ENCODE measurements around the gene ACLY. TPM values are rescaled to one million over a fixed set of nuclear protein-coding genes. Genes with fewer than 3 reads are reported as not detected.

Gene ACLY
- total RNA-seq, 1 experiment from 2014 or later = 350 TPM

- ChIA-PET CTCF (interaction anchor here (1.0 to 1.8 kb wide), 3 partner anchors 8 to 18 kb away, joined by 3 to 8 read pairs (median 7); partner anchors contain the start of gene ODAD4), POLR2A (interaction anchor here (0.5 kb wide), 1 partner anchor 158 kb away, joined by 3 read pairs; no protein-coding TSS in a partner anchor)
- ATAC-seq (no peak), DNase-seq (ENCODE audit: low spot score) (no peak)
- no peaks in the 10 kb centered on the region for H3K9me3 Mint-ChIP-seq
- no peaks in the 10 kb centered on the region for H3K4me1 Mint-ChIP-seq
- H3K27me3 Mint-ChIP-seq (ENCODE audit: low read depth) = no peaks in the 10 kb centered on the region
- H3K4me3 Mint-ChIP-seq = no peak overlapping the region
- no peak overlapping the region for H3K27ac Mint-ChIP-seq
- TF ChIP-seq ZNF532 (CRISPR knock-in tag; IDR thresholded peaks at IDR 0.05; ENCODE audit: borderline replicate concordance) = no peak
- TF ChIP-seq NFYB (CRISPR knock-in tag; conservative IDR thresholded peaks at IDR 0.05; ENCODE audit: low read depth) = no peak
- no peak for TF ChIP-seq GTF2I (CRISPR knock-in tag; conservative IDR thresholded peaks at IDR 0.05)
- TF ChIP-seq TP53 (CRISPR knock-in tag; IDR thresholded peaks at IDR 0.05) = no peak
- TF ChIP-seq E2F4 (CRISPR knock-in tag; IDR thresholded peaks at IDR 0.05; ENCODE audit: borderline replicate concordance, low read depth) = no peak
- no peak for TF ChIP-seq ZNF317 (CRISPR knock-in tag; IDR thresholded peaks at IDR 0.05; ENCODE audit: borderline replicate concordance, low read depth)
- TF ChIP-seq ATF6 (CRISPR knock-in tag; IDR thresholded peaks at IDR 0.05) = no peak
- no peak for TF ChIP-seq ZNF138 (CRISPR knock-in tag; conservative IDR thresholded peaks at IDR 0.05)
- TF ChIP-seq HMGA2 (CRISPR knock-in tag; IDR thresholded peaks at IDR 0.05) = no peak
- no peak for TF ChIP-seq E2F1 (CRISPR knock-in tag; IDR thresholded peaks at IDR 0.05)
- TF ChIP-seq FOXJ3 (CRISPR knock-in tag; IDR thresholded peaks at IDR 0.05; ENCODE audit: borderline replicate concordance) = no peak
- no peak for TF ChIP-seq NR3C1 (CRISPR knock-in tag; conservative IDR thresholded peaks at IDR 0.05; ENCODE audit: low read depth)
- TF ChIP-seq ZNF281 (CRISPR knock-in tag; IDR thresholded peaks at IDR 0.05) = no peak
- no peak for TF ChIP-seq PRRX2 (CRISPR knock-in tag; IDR thresholded peaks at IDR 0.05)
- no peak for TF ChIP-seq HMGXB4 (CRISPR knock-in tag; IDR thresholded peaks at IDR 0.05)
- TF ChIP-seq IRF1 (CRISPR knock-in tag; IDR thresholded peaks at IDR 0.05) = no peak
- TF ChIP-seq ZNF416 (CRISPR knock-in tag; IDR thresholded peaks at IDR 0.05) = no peak
- TF ChIP-seq NFE2L1 (CRISPR knock-in tag; IDR thresholded peaks at IDR 0.05) = no peak
- no peak for TF ChIP-seq NR2C2 (CRISPR knock-in tag; IDR thresholded peaks at IDR 0.05)
- no peaks in the 10 kb centered on the region for H3K36me3 Mint-ChIP-seq
Observed at GRCh38 chr17:41948762-41949460, 30.2 kb upstream of the ACLY start.
